ENCODE data around the gene CORO2A.

The CORO2A gene

GRCh38 chr9:98192503-98193335 is at the start of gene CORO2A:
Gene CORO2A (minus strand): TSS chr9:98192637. CDS start chr9:98157660, 34,977 bp downstream.
- Histone ChIP-seq H3K9ac (ENCODE audit: low read length in 5 of 5) (peak within 1 kb of the TSS; percentile 48 to 60 (median 57)), H3K36me3 (ENCODE audit: control insufficient read depth in 5 of 5, insufficient read depth in 5 of 5, low read length in 5 of 5) (no peaks in the 10 kb centered on the region), H3K4me1 (ENCODE audit: control insufficient read depth in 5 of 5, insufficient read depth in 5 of 5, low read length in 5 of 5) (peaks cover 0 to 19% (median 14%) of the 10 kb centered on the region in 5 donors), H3K4me3 (ENCODE audit: low read depth in 1 of 5, low read length in 5 of 5) (peak within 1 kb of the TSS; percentile 62 to 89 (median 78)), H3K27me3 (ENCODE audit: control insufficient read depth in 5 of 5, insufficient read depth in 4 of 5, low read length in 5 of 5) (peaks cover 0 to 5% (median 3%) of the 10 kb centered on the region in 5 donors), H3K9me3 (ENCODE audit: control insufficient read depth in 5 of 5, low read length in 5 of 5) (no peaks in the 10 kb centered on the region), H3K27ac (ENCODE audit: low read depth, low read length) (no peak within 1 kb of the TSS)

GRCh38 chr9:98241357-98242300 is 49.2 kb upstream of the CORO2A start:
- no peaks in the 10 kb centered on the region for H3K9me3 ChIP-seq (ENCODE audit: control insufficient read depth in 5 of 5, low read length in 5 of 5)
- H3K36me3 ChIP-seq (ENCODE audit: control insufficient read depth in 5 of 5, insufficient read depth in 5 of 5, low read length in 5 of 5): peaks cover 0 to 9% (median 4%) of the 10 kb centered on the region in 5 donors
- H3K27me3 ChIP-seq (ENCODE audit: control insufficient read depth in 5 of 5, insufficient read depth in 4 of 5, low read length in 5 of 5): no peaks in the 10 kb centered on the region
- H3K27ac ChIP-seq (ENCODE audit: low read depth, low read length): no peak overlapping the region
- no peak overlapping the region for H3K4me3 ChIP-seq (ENCODE audit: low read depth in 1 of 5, low read length in 5 of 5)
- H3K4me1 ChIP-seq (ENCODE audit: control insufficient read depth in 5 of 5, insufficient read depth in 5 of 5, low read length in 5 of 5): peaks cover 0 to 10% (median 0%) of the 10 kb centered on the region in 5 donors
- no peak overlapping the region for H3K9ac ChIP-seq (ENCODE audit: low read length in 5 of 5)

GRCh38 chr9:98240475-98240874 is 48.0 kb upstream of the CORO2A start:
- Histone ChIP-seq H3K9ac (ENCODE audit: low read length in 5 of 5) (no peak overlapping the region), H3K9me3 (ENCODE audit: control insufficient read depth in 5 of 5, low read length in 5 of 5) (no peaks in the 10 kb centered on the region), H3K4me3 (ENCODE audit: low read depth in 1 of 5, low read length in 5 of 5) (no peak overlapping the region), H3K4me1 (ENCODE audit: control insufficient read depth in 5 of 5, insufficient read depth in 5 of 5, low read length in 5 of 5) (peaks cover 0 to 10% (median 0%) of the 10 kb centered on the region in 5 donors), H3K36me3 (ENCODE audit: control insufficient read depth in 5 of 5, insufficient read depth in 5 of 5, low read length in 5 of 5) (peaks cover 0 to 10% (median 4%) of the 10 kb centered on the region in 5 donors), H3K27ac (ENCODE audit: low read depth, low read length) (no peak overlapping the region), H3K27me3 (ENCODE audit: control insufficient read depth in 5 of 5, insufficient read depth in 4 of 5, low read length in 5 of 5) (no peaks in the 10 kb centered on the region)

GRCh38 chr9:98236901-98237487 is 44.6 kb upstream of the CORO2A start:
- Histone ChIP-seq H3K36me3 (ENCODE audit: control insufficient read depth in 5 of 5, insufficient read depth in 5 of 5, low read length in 5 of 5) (peaks cover 0 to 23% (median 7%) of the 10 kb centered on the region in 5 donors), H3K4me1 (ENCODE audit: control insufficient read depth in 5 of 5, insufficient read depth in 5 of 5, low read length in 5 of 5) (peaks cover 0 to 9% (median 0%) of the 10 kb centered on the region in 5 donors), H3K9me3 (ENCODE audit: control insufficient read depth in 5 of 5, low read length in 5 of 5) (no peaks in the 10 kb centered on the region), H3K9ac (ENCODE audit: low read length in 5 of 5) (no peak overlapping the region), H3K27ac (ENCODE audit: low read depth, low read length) (no peak overlapping the region), H3K27me3 (ENCODE audit: control insufficient read depth in 5 of 5, insufficient read depth in 4 of 5, low read length in 5 of 5) (no peaks in the 10 kb centered on the region), H3K4me3 (ENCODE audit: low read depth in 1 of 5, low read length in 5 of 5) (no peak overlapping the region)

DNA sequence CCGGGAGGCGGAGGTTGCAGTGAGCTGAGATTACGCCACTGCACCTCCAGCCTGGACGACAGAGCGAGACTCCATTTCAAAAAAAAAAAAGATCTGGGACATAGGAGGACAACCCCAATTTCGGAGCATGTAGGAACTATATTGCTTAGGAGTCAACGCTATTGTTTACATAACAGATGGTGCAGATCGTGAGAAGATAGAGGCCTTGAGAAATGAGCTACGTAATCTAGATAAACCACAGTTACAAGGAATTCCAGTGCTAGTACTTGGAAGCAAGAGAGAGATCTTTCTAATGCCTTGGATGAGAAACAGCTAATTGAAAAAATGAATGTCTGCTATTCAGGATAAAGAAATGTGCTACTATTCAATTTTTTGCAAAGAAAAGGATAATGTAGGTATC is 42.7 kb upstream of the CORO2A start:
- Histone ChIP-seq H3K4me3 (ENCODE audit: low read depth in 1 of 5, low read length in 5 of 5) (no peak overlapping the region), H3K27ac (ENCODE audit: low read depth, low read length) (no peak overlapping the region), H3K36me3 (ENCODE audit: control insufficient read depth in 5 of 5, insufficient read depth in 5 of 5, low read length in 5 of 5) (peaks cover 0 to 35% (median 6%) of the 10 kb centered on the region in 5 donors), H3K27me3 (ENCODE audit: control insufficient read depth in 5 of 5, insufficient read depth in 4 of 5, low read length in 5 of 5) (no peaks in the 10 kb centered on the region), H3K4me1 (ENCODE audit: control insufficient read depth in 5 of 5, insufficient read depth in 5 of 5, low read length in 5 of 5) (peaks cover 0 to 4% (median 0%) of the 10 kb centered on the region in 5 donors), H3K9ac (ENCODE audit: low read length in 5 of 5) (no peak overlapping the region), H3K9me3 (ENCODE audit: control insufficient read depth in 5 of 5, low read length in 5 of 5) (no peaks in the 10 kb centered on the region)

GRCh38 chr9:98234245-98234825 is 41.9 kb upstream of the CORO2A start:
- H3K27me3 ChIP-seq (ENCODE audit: control insufficient read depth in 5 of 5, insufficient read depth in 4 of 5, low read length in 5 of 5): no peaks in the 10 kb centered on the region
- peaks cover 0 to 4% (median 0%) of the 10 kb centered on the region in 5 donors for H3K4me1 ChIP-seq (ENCODE audit: control insufficient read depth in 5 of 5, insufficient read depth in 5 of 5, low read length in 5 of 5)
- no peak overlapping the region for H3K27ac ChIP-seq (ENCODE audit: low read depth, low read length)
- no peak overlapping the region for H3K9ac ChIP-seq (ENCODE audit: low read length in 5 of 5)
- H3K36me3 ChIP-seq (ENCODE audit: control insufficient read depth in 5 of 5, insufficient read depth in 5 of 5, low read length in 5 of 5): peaks cover 0 to 43% (median 6%) of the 10 kb centered on the region in 5 donors
- no peaks in the 10 kb centered on the region for H3K9me3 ChIP-seq (ENCODE audit: control insufficient read depth in 5 of 5, low read length in 5 of 5)
- no peak overlapping the region for H3K4me3 ChIP-seq (ENCODE audit: low read depth in 1 of 5, low read length in 5 of 5)

GRCh38 chr9:98232926-98233325 is 40.5 kb upstream of the CORO2A start:
- Histone ChIP-seq H3K4me1 (ENCODE audit: control insufficient read depth in 5 of 5, insufficient read depth in 5 of 5, low read length in 5 of 5) (peaks cover 0 to 13% (median 0%) of the 10 kb centered on the region in 5 donors), H3K27me3 (ENCODE audit: control insufficient read depth in 5 of 5, insufficient read depth in 4 of 5, low read length in 5 of 5) (no peaks in the 10 kb centered on the region), H3K4me3 (ENCODE audit: low read depth in 1 of 5, low read length in 5 of 5) (no peak overlapping the region), H3K27ac (ENCODE audit: low read depth, low read length) (no peak overlapping the region), H3K9ac (ENCODE audit: low read length in 5 of 5) (no peak overlapping the region), H3K36me3 (ENCODE audit: control insufficient read depth in 5 of 5, insufficient read depth in 5 of 5, low read length in 5 of 5) (peaks cover 0 to 55% (median 15%) of the 10 kb centered on the region in 5 donors), H3K9me3 (ENCODE audit: control insufficient read depth in 5 of 5, low read length in 5 of 5) (no peaks in the 10 kb centered on the region)

- Histone ChIP-seq H3K36me3 (ENCODE audit: control insufficient read depth in 5 of 5, insufficient read depth in 5 of 5, low read length in 5 of 5) (peaks cover 0 to 63% (median 15%) of the 10 kb centered on the region in 5 donors), H3K4me1 (ENCODE audit: control insufficient read depth in 5 of 5, insufficient read depth in 5 of 5, low read length in 5 of 5) (peaks cover 0 to 11% (median 0%) of the 10 kb centered on the region in 5 donors), H3K27me3 (ENCODE audit: control insufficient read depth in 5 of 5, insufficient read depth in 4 of 5, low read length in 5 of 5) (no peaks in the 10 kb centered on the region), H3K27ac (ENCODE audit: low read depth, low read length) (no peak overlapping the region), H3K9ac (ENCODE audit: low read length in 5 of 5) (no peak overlapping the region), H3K4me3 (ENCODE audit: low read depth in 1 of 5, low read length in 5 of 5) (no peak overlapping the region), H3K9me3 (ENCODE audit: control insufficient read depth in 5 of 5, low read length in 5 of 5) (no peaks in the 10 kb centered on the region)
Observed at GRCh38 chr9:98231770-98232478, 39.5 kb upstream of the CORO2A start.

DNA sequence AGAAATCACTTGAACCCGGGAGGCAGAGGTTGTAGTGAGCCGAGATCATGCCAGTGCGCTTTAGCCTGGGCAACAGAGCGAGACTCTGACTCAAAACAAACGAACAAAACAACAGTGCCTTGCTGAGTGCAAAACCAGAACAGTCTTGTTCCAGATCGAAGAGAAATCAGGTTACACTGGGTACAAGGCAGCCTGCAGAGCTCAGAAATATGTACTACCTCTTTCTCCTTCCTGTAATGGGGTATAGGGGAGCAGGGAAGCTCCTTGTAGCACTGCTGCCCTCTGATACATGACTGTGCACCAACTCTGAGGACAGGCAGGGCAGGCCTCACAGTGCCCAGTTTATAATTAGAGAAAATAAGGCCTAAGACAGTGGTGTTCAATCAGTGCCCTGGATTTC is 38.4 kb upstream of the CORO2A start:
- Histone ChIP-seq H3K4me3 (ENCODE audit: low read depth in 1 of 5, low read length in 5 of 5) (no peak overlapping the region), H3K27me3 (ENCODE audit: control insufficient read depth in 5 of 5, insufficient read depth in 4 of 5, low read length in 5 of 5) (no peaks in the 10 kb centered on the region), H3K9me3 (ENCODE audit: control insufficient read depth in 5 of 5, low read length in 5 of 5) (no peaks in the 10 kb centered on the region), H3K27ac (ENCODE audit: low read depth, low read length) (no peak overlapping the region), H3K9ac (ENCODE audit: low read length in 5 of 5) (no peak overlapping the region), H3K36me3 (ENCODE audit: control insufficient read depth in 5 of 5, insufficient read depth in 5 of 5, low read length in 5 of 5) (peaks cover 0 to 72% (median 22%) of the 10 kb centered on the region in 5 donors), H3K4me1 (ENCODE audit: control insufficient read depth in 5 of 5, insufficient read depth in 5 of 5, low read length in 5 of 5) (peaks cover 0 to 9% (median 0%) of the 10 kb centered on the region in 5 donors)
